OCI-LY3 (cell line): ENCODE results near the gene MPHOSPH8.
A peak's percentile ranks its signal among the peaks of the same experiment; 100 is the strongest.

Experiments used
- H2AFZ ChIP-seq: fragments of 200-600, 300-600 bp; shearing (Covaris generic); 2 replicates; pipeline ENCODE4 v1.6.0; 2014; ENCODE audit warnings: antibody characterized with exemption, low read depth, low read length
- H3K27ac ChIP-seq: fragments of 200-600, 300-600 bp; sonication (generic); 2 replicates; pipeline ENCODE4 v1.5.1; 2014; ENCODE audit warnings: mild to moderate bottlenecking, low read length, moderate library complexity, mixed read lengths
- H3K27me3 ChIP-seq: fragments of 200-600, 300-600 bp; sonication (generic); 2 replicates; pipeline ENCODE4 v1.6.1; 2014; ENCODE audit warnings: low read depth, low read length, mixed read lengths
- H3K36me3 ChIP-seq: fragments of 200-600, 300-600 bp; sonication (generic); replicated peaks from 2 replicates; pipeline ENCODE3; 2014; ENCODE audit warnings: low read depth, low read length, mixed read lengths
- H3K4me1 ChIP-seq: fragments of 300-600, 200-600 bp; sonication (generic); 2 replicates; pipeline ENCODE4 v1.6.1; 2014; ENCODE audit warnings: low read length, mixed read lengths
- H3K4me2 ChIP-seq: fragments of 200-600, 300-600 bp; sonication (generic); 2 replicates; pipeline ENCODE4 v1.6.1; 2014; ENCODE audit warnings: low read length, mixed read lengths
- H3K4me3 ChIP-seq: fragments of 300-600, 200-600 bp; sonication (generic); 2 replicates; pipeline ENCODE4 v1.5.1; 2014; ENCODE audit warnings: antibody characterized with exemption, mild to moderate bottlenecking, low read length, moderate library complexity
- H3K79me2 ChIP-seq: fragments of 300-600, 200-600 bp; shearing (Covaris generic); 2 replicates; pipeline ENCODE4 v1.6.1; 2014; ENCODE audit warnings: mild to moderate bottlenecking, low read length, mixed read lengths
- H3K9ac ChIP-seq: fragments of 300-600, 200-600 bp; shearing (Covaris generic); 2 replicates; pipeline ENCODE4 v1.6.0; 2014; ENCODE audit warnings: mild to moderate bottlenecking, low read length, moderate library complexity
- H3K9me3 ChIP-seq: fragments of 200-600, 300-600 bp; shearing (Covaris generic); 2 replicates; pipeline ENCODE4 v1.6.1; 2014; ENCODE audit warnings: low read length, mixed read lengths; ENCODE audit not compliant: insufficient read depth
- H4K20me1 ChIP-seq: fragments of 200-600, 300-600 bp; sonication (generic); 2 replicates; pipeline ENCODE4 v1.6.1; 2016; ENCODE audit warnings: low read length, mixed read lengths; ENCODE audit not compliant: insufficient read depth
- CTCF ChIP-seq: fragments of 200-600, 300-600 bp; sonication (generic); IDR thresholded peaks from 2 replicates; pipeline ENCODE4 v1.5.1; 2014; ENCODE audit warnings: antibody characterized with exemption, low read length, low read depth
- EZH2phosphoT487 ChIP-seq: fragments of 200-600 bp; shearing (Covaris generic); IDR thresholded peaks from 2 replicates; pipeline ENCODE4 v1.6.1; 2018; ENCODE audit warnings: antibody characterized with exemption, mixed run types, low read depth

MPHOSPH8 gene

DNA sequence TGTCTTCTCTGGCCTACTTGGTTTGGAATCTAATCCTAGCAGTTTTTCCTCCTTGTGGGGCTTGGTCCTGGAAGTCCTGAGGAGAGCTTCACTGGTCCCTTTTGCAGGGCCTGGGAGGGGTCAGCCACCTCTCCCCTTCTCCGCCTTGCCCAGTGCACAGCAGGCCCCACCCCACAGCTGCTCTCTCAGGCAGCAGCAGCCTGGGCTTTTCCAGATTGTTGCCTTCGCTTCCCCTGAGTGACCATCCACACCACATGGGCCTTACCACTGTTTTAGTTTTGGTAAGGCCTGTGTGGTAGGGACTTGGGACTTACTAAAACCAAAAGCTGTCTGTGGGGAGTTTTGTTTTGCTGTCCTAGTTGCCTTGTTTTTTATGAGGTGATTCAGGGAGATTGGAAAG, 11.5 kb downstream of the MPHOSPH8 start:
- Histone ChIP-seq H3K27ac (no peak overlapping the region), H3K9ac (no peak overlapping the region), H3K79me2 (peaks cover 18% of the 10 kb centered on the region), H4K20me1 (peaks cover 14% of the 10 kb centered on the region), H3K36me3 (peaks cover 36% of the 10 kb centered on the region), H2AFZ (no peak overlapping the region), H3K9me3 (no peaks in the 10 kb centered on the region), H3K27me3 (no peaks in the 10 kb centered on the region), H3K4me1 (no peaks in the 10 kb centered on the region), H3K4me2 (no peak overlapping the region), H3K4me3 (no peak overlapping the region)
- TF ChIP-seq EZH2phosphoT487 (no peak), CTCF (no peak)

DNA sequence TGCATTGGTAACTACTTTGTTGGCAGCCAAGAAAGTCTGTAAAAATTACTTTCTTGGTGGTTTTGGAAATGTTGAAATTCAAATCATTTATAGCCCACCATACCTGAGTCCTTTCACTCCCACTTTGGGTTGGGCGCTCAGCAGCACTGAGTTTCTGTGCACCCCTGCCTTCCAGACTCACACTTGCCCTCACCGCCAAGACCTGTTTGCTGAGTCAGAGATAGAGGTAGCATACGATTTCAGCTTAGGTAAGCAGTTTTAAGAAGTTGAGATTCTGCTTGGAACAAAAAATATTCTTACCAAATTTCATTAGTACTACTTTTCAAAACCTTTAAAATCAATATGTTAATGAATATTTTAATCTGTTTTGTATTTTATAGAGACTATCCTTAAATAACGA, 12.6 kb downstream of the MPHOSPH8 start:
- H3K4me1 ChIP-seq: no peaks in the 10 kb centered on the region
- peaks cover 43% of the 10 kb centered on the region for H3K36me3 ChIP-seq
- no peak overlapping the region for H3K4me3 ChIP-seq
- no peak overlapping the region for H3K4me2 ChIP-seq
- no peak for TF ChIP-seq CTCF
- no peak for TF ChIP-seq EZH2phosphoT487
- H3K9ac ChIP-seq: no peak overlapping the region
- H3K9me3 ChIP-seq: no peaks in the 10 kb centered on the region
- no peak overlapping the region for H3K27ac ChIP-seq
- peaks cover 8% of the 10 kb centered on the region for H4K20me1 ChIP-seq
- H2AFZ ChIP-seq: no peak overlapping the region
- no peaks in the 10 kb centered on the region for H3K27me3 ChIP-seq
- peaks cover 11% of the 10 kb centered on the region; the same call in 1 of the 2 replicates for H3K79me2 ChIP-seq

GRCh38 chr13:19650742-19651141, 17.3 kb downstream of the MPHOSPH8 start:
- no peak overlapping the region for H3K4me2 ChIP-seq
- no peaks in the 10 kb centered on the region for H4K20me1 ChIP-seq
- H2AFZ ChIP-seq: no peak overlapping the region
- no peak overlapping the region for H3K4me3 ChIP-seq
- no peaks in the 10 kb centered on the region for H3K79me2 ChIP-seq
- H3K9ac ChIP-seq: no peak overlapping the region
- H3K9me3 ChIP-seq: no peaks in the 10 kb centered on the region
- H3K27ac ChIP-seq: no peak overlapping the region
- H3K36me3 ChIP-seq: peaks cover 29% of the 10 kb centered on the region
- TF ChIP-seq EZH2phosphoT487: no peak
- TF ChIP-seq CTCF: no peak
- H3K27me3 ChIP-seq: no peaks in the 10 kb centered on the region
- H3K4me1 ChIP-seq: no peaks in the 10 kb centered on the region

- H2AFZ ChIP-seq: no peak overlapping the region
- TF ChIP-seq CTCF (no peak), EZH2phosphoT487 (no peak)
- H3K9ac ChIP-seq: no peak overlapping the region
- H4K20me1 ChIP-seq: no peaks in the 10 kb centered on the region
- peaks cover 19% of the 10 kb centered on the region for H3K36me3 ChIP-seq
- H3K9me3 ChIP-seq: no peaks in the 10 kb centered on the region
- H3K27me3 ChIP-seq: no peaks in the 10 kb centered on the region
- peak overlapping the region; percentile 12 for H3K27ac ChIP-seq
- no peak overlapping the region for H3K4me2 ChIP-seq
- H3K79me2 ChIP-seq: no peaks in the 10 kb centered on the region
- H3K4me1 ChIP-seq: peaks cover 11% of the 10 kb centered on the region
- no peak overlapping the region for H3K4me3 ChIP-seq
Observed at GRCh38 chr13:19657872-19658591, 24.6 kb downstream of the MPHOSPH8 start.
